Measurements from ENCODE around the gene PTPRG. TPM values are rescaled to one million over a fixed set of nuclear protein-coding genes. Genes with fewer than 3 reads are reported as not detected.

Gene PTPRG
- total RNA-seq, 1 donor from 2014 or later = 25.2 TPM

DNA sequence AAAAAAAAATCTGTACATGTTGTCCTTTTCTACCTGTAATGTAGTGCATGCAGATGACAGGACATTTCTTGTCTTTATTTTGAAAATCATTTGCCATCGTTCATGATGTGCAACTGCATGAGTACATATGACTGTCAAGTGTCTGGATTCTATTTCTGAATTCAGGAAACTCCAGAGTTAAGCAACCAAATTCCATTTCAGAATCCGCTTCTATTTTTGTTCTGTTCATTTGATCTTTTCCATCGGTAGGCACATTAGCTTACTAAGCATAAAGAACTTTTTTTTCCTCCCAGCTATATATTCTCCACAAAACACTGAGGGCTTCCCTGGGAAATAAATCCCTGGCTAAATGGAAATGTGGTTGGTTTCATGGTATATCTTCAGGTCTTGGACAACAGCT lies 365.6 kb downstream of the PTPRG start:
- no peak overlapping the region for H3K4me3 ChIP-seq (ENCODE audit: low read depth, low read length)
- no peaks in the 10 kb centered on the region for H3K36me3 ChIP-seq (ENCODE audit: control insufficient read depth, insufficient read depth, low read length)
- H3K27me3 ChIP-seq (ENCODE audit: control insufficient read depth, insufficient read depth, low read length) = no peaks in the 10 kb centered on the region
- no peak for DNase-seq (ENCODE audit: low read depth)
- TF ChIP-seq, protein P1, sequence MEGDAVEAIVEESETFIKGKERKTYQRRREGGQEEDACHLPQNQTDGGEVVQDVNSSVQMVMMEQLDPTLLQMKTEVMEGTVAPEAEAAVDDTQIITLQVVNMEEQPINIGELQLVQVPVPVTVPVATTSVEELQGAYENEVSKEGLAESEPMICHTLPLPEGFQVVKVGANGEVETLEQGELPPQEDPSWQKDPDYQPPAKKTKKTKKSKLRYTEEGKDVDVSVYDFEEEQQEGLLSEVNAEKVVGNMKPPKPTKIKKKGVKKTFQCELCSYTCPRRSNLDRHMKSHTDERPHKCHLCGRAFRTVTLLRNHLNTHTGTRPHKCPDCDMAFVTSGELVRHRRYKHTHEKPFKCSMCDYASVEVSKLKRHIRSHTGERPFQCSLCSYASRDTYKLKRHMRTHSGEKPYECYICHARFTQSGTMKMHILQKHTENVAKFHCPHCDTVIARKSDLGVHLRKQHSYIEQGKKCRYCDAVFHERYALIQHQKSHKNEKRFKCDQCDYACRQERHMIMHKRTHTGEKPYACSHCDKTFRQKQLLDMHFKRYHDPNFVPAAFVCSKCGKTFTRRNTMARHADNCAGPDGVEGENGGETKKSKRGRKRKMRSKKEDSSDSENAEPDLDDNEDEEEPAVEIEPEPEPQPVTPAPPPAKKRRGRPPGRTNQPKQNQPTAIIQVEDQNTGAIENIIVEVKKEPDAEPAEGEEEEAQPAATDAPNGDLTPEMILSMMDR (IDR thresholded peaks at IDR 0.05; ENCODE audit: insufficient read depth, low read length, poor library complexity, severe bottlenecking) = no peak

DNA sequence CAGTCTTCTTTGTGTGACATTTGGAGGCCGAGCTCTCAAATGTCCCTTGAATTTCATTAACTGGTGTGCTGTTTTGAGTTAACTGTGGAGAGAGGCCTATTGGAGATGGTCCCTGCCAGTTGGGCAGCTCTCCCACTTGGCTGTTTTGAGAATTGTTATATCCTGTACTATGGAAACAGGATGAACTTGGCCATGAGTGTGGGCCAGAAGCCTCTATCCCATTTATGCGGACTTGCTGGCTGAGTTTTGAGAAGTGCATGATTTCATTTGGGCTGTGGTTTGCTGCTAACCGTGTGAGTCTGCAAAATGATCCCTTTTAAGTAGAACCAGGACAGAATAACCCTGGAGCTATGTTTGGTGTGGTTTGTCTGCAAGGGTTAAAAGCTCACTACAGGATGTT lies 366.0 kb downstream of the PTPRG start:
- Histone ChIP-seq H3K36me3 (ENCODE audit: control insufficient read depth, insufficient read depth, low read length) (no peaks in the 10 kb centered on the region), H3K4me3 (ENCODE audit: low read depth, low read length) (no peak overlapping the region), H3K27me3 (ENCODE audit: control insufficient read depth, insufficient read depth, low read length) (no peaks in the 10 kb centered on the region)
- no peak for DNase-seq (ENCODE audit: low read depth)
- TF ChIP-seq, protein P1 (IDR thresholded peaks at IDR 0.05; ENCODE audit: insufficient read depth, low read length, poor library complexity, severe bottlenecking) = no peak

DNA sequence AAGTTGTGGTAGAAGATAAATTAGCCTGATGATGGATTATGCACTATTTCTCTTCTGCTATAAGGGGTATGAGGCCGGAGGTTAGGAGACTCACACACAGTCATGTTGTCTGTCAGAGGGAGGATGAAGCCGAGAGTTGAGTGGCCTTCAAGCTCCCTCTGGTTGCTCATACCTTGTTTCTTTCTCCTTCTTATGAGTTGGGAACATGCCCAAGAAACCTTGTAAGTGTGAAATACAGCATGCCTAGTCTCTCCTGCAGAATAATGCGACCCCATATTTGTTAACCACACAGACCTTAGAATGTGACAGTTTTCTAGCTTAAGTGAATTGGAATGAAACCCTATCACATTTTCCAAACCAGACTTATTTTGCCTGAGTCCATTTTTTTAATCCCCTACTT lies 366.7 kb downstream of the PTPRG start:
- DNase-seq (ENCODE audit: low read depth) = no peak
- no peak overlapping the region for H3K4me3 ChIP-seq (ENCODE audit: low read depth, low read length)

DNA sequence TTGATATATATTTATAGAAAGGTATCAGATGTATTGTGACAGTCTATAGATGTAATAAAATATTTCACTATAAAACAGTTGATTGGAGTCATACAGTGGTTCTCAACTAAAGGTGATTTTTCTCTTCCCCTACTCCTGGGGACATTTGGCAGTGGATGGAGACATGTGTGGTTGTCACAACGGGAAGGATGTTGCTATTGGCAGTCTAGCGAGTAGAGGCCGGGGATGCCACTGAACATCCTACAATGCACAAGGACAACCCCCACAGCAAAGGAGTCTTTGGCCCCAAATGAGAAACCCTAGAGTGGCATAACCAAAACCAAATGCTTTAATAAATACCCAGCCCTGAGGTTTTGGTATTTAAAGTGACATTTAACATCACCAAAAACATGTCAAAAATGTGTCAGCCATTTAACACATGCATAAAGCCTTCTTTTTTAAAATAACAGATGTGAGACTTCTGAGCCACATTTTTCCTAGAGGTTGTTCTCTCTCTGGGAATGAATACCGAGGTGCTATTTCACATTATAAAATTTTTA lies 367.5 kb downstream of the PTPRG start:
- DNase-seq (ENCODE audit: low read depth) = no peak
- no peak overlapping the region for H3K4me3 ChIP-seq (ENCODE audit: low read depth, low read length)
- no peaks in the 10 kb centered on the region for H3K36me3 ChIP-seq (ENCODE audit: control insufficient read depth, insufficient read depth, low read length)
- TF ChIP-seq, protein P1 (IDR thresholded peaks at IDR 0.05; ENCODE audit: insufficient read depth, low read length, poor library complexity, severe bottlenecking) = no peak
- no peaks in the 10 kb centered on the region for H3K27me3 ChIP-seq (ENCODE audit: control insufficient read depth, insufficient read depth, low read length)

More for the DNA sequence above, 366.7 kb downstream of the PTPRG start:
- no peaks in the 10 kb centered on the region for H3K36me3 ChIP-seq (ENCODE audit: control insufficient read depth, insufficient read depth, low read length)
- TF ChIP-seq, protein P1 (IDR thresholded peaks at IDR 0.05; ENCODE audit: insufficient read depth, low read length, poor library complexity, severe bottlenecking) = no peak
- no peaks in the 10 kb centered on the region for H3K27me3 ChIP-seq (ENCODE audit: control insufficient read depth, insufficient read depth, low read length)

DNA sequence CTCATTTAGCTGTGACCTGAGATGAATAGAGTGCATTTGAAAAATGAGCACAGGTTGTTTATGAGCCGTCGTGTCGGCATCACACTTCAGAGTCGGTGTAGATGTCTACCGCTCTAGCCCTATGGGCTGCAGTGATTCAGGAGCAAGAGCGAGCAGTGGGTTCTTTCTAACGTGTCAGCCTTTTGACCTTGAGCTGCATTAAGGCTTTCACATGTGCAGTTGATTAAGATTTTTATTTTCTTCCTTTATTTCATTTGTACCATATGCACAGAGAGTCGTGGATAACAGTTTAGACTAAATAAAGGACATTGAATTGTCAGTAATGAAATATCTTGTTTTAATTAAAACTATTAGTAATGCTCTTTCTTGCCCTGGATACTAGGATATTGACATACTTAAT lies 368.2 kb downstream of the PTPRG start:
- TF ChIP-seq, protein P1 (IDR thresholded peaks at IDR 0.05; ENCODE audit: insufficient read depth, low read length, poor library complexity, severe bottlenecking) = no peak
- no peak overlapping the region for H3K4me3 ChIP-seq (ENCODE audit: low read depth, low read length)
- H3K27me3 ChIP-seq (ENCODE audit: control insufficient read depth, insufficient read depth, low read length) = no peaks in the 10 kb centered on the region
- DNase-seq (ENCODE audit: low read depth) = no peak
- no peaks in the 10 kb centered on the region for H3K36me3 ChIP-seq (ENCODE audit: control insufficient read depth, insufficient read depth, low read length)

DNA sequence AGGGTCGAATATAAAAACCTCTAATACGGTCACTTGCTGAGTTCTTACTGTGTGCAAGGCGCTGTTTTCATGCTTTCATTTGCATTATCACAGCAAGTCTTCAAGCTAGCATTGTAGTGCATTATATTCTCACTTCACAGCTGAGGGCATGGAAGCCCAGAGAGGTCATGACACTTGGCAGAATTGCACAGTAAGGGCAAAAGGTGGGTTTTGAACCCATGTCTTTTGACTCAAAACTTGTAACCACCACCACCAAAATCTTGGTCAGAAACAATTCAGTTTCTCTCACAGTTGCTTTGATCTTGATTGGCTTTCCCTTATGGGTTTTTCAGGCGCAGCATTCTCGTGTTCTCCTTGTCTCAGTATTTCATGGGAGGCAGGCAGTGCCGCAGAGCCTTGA lies 371.1 kb downstream of the PTPRG start:
- no peak overlapping the region for H3K4me3 ChIP-seq (ENCODE audit: low read depth, low read length)
- TF ChIP-seq, protein P1 (IDR thresholded peaks at IDR 0.05; ENCODE audit: insufficient read depth, low read length, poor library complexity, severe bottlenecking) = no peak
- no peak for DNase-seq (ENCODE audit: low read depth)
- no peaks in the 10 kb centered on the region for H3K36me3 ChIP-seq (ENCODE audit: control insufficient read depth, insufficient read depth, low read length)
- H3K27me3 ChIP-seq (ENCODE audit: control insufficient read depth, insufficient read depth, low read length) = no peaks in the 10 kb centered on the region
